Right forelimb (tissue), 1 donor: Measurements from ENCODE around the gene GABRR2.
"Not testable (repeated sequence)": the region's sequence is repeated elsewhere in the genome, so short reads cannot be mapped to it uniquely, and the experiment has no call there.

Experiments used
- DNase-seq: peaks from one replicate; pipeline ENCODE4 v3.0.0-alpha.2; 2018

Gene GABRR2

GRCh38 chr6:89323511-89323971 lies 8.4 kb upstream of the GABRR2 start:
- DNase-seq, result no peak

GRCh38 chr6:89321131-89321970 lies 6.3 kb upstream of the GABRR2 start:
- no peak for DNase-seq

DNA sequence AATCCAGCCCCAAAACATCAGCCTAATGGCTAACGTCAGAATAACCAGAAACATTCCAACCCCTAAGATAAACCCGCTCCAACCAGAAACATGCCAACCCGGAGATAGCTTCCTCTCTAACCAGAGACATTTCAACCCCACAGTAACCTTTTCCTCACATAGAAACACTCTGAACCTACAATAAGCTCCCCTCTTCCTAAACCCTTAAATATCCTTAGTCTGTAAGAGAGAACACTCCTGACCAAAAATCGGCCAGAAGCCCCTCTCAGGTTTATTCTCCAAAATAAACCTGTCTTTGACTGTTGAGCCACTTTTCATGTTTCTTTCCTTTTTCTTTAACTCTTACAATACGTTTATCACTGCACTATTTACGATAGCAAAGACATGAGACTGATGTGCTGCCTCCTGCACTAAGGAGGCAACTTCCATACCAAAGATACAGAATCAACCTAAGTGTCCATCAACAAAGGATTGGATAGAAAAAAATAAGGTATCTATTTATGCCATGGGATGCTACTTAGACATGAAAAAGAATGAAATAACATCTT lies 5.0 kb upstream of the GABRR2 start:
- no peak for DNase-seq

DNA sequence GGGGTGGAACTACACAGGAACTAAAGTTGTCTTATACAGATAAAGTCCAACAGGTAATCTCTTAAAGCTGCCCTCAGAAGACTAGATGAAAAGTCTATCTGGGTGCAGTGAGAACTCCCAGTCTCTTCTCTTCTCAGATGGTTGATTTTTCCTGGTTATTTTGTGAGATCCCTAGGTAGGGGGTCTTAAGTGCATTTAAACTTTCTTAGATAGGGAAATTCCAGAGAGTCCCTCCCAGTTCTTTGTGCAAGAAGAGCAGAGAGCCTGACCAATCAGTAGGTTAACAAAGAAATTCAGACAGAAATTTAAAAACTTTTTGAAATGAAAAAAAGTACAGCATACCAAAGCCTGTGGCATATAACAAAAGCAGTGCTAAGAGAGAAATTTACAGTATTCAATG lies 2.0 kb upstream of the GABRR2 start:
- DNase-seq, result no peak

DNA sequence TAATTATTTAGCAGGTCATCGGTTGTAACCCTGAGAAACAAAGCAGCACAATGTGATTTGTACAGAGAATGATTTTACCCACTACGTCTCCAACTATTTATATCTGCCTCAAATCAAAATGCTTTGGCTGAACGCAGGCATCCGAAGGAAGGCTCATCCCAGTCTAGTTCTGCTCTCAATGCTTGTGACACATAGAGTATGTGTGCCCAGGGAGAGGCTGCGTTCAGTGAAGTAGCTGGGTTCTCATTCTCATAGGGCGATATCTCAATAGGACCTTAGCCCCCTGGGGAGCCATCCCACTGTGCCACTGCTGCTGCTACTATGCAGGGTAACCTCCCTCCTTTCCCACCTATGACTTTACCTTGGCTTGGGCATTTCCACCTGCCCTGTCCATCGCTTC lies 407 bp downstream of the GABRR2 start:
- DNase-seq, result no peak

- no peak for DNase-seq
These were observed 2.1 kb downstream of the GABRR2 start for GRCh38 chr6:89313006-89313405.

GRCh38 chr6:89311853-89312531 lies 3.1 kb downstream of the GABRR2 start:
- peak; percentile 81 for DNase-seq

DNA sequence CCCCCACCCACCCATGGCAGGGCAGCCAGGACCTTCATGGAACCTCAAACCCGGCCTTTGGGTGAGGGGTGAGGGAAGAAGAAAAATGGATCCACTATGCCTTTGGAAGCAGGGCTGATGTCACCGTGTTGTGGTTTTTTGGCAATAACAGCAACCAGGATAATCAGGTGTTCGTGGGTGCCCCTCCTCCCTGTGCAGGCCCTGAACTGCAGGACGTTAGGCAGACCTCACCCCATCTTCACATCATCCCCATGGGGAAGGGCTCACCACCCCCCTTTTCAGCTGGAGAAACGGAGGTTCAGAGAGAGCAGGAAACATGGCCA lies 3.6 kb downstream of the GABRR2 start:
- no peak for DNase-seq

GRCh38 chr6:89310929-89311328 lies 4.2 kb downstream of the GABRR2 start:
- DNase-seq, result no peak

- no peak for DNase-seq
These were observed 6.3 kb downstream of the GABRR2 start for GRCh38 chr6:89308525-89309395.

DNA sequence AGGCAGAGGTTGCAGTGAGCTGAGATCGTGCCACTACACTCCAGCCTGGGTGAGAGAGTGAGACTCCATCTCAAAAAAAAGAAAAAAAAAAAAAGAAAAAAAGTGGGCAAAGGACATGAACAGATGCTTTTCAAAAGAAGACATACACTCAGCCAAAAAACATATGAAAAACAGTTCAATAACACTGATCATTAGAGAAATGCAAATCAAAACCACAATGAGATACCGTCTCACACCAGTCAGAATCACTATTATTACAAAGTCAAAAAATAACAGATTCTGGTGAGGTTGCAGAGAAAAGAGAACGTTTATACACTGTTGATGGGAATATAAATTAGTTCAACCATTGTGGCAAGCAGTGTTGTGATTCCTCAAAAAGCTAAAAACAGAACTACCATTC lies 10.6 kb downstream of the GABRR2 start:
- DNase-seq, result not testable (repeated sequence)

DNA sequence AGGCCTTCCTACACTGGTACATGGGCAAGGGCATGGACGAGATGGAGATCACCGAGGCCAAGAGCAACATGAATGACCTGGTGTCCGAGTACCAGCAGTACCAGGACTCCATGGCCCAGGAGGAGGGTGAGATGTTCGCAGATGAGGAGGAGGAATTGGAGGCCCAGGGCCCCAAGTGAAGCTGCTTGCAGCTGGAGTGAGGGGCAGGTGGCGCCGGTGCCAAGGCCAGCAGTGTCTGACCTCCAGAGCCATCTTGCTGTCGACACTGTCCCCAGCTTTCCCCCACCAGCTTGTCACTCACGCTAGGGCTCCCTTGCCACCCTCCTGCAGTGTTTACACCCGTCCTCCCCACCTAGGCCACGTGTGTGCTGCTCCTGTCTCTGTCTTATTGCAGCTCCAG lies 12.2 kb downstream of the GABRR2 start:
- DNase-seq, result no peak

DNA sequence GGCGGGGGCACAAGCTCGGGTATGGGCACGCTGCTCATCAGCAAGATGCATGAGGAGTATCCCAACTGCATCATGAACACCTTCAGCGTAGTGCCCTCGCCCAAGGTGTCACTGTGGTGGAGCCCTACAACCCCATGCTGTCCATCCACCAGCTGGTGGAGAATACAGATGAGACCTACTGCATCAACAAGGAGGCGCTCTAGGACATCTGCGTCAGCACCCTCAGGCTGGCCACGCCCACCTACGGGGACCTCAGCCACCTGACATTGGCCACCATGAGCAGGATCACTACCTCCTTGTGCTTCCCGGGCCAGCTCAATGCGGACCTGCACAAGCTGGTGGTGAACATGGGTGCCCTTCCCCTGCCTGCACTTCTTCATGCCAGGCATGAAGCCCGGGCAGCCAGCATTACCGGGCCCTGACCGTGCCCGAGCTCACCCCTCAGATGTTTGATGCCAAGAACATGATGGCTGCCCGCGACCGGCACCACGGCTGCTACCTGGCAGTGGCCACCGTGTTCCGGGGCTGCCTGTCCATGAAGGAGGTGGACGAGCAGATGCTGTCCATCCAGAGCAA lies 12.8 kb downstream of the GABRR2 start:
- no peak for DNase-seq

DNA sequence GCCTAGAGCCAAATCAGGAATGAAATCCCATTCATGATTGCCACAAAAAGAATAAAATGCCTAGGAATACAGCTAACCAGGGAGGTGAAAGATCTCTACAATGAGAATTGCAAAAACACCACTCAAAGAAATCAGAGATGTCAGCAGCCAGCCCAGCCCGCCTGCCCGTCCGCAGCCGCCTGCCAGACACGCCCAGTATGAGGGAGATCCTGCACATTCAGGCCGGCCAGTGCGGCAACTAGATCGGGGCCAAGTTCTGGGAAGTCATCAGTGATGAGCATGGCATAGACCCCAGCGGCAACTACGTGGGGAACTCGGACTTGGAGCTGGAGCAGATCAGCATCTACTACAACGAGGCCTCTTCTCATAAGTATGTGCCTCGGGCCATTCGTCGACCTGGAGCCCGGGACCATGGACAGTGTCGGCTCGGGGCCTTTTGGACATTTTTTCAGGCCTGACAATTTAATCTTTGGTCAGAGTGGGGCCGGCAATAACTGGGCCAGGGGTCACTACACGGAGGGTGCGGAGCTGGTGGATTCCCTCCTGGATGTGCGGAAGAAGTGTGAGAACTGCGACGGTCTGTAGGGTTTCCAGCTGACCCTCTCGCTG lies 13.4 kb downstream of the GABRR2 start:
- no peak for DNase-seq

DNA sequence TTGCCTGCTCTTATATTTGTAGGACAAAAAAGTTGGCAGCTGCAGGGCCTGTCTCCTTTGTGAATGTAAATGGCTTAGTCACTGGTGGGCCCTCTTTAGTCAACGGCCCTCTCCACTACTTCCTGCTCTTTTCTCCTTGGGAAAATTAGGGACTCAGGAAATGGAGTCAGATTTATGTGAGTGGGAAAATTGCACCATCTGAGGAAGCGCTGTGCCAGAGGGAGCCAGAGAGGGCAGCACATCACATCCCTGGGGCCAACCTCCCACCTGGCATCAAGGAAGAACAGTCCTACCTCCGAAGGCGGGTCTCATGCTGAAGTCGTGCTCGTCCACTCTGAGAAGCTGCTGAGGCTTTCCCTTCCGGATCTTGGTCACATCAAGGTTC lies 15.6 kb downstream of the GABRR2 start:
- no peak for DNase-seq

DNA sequence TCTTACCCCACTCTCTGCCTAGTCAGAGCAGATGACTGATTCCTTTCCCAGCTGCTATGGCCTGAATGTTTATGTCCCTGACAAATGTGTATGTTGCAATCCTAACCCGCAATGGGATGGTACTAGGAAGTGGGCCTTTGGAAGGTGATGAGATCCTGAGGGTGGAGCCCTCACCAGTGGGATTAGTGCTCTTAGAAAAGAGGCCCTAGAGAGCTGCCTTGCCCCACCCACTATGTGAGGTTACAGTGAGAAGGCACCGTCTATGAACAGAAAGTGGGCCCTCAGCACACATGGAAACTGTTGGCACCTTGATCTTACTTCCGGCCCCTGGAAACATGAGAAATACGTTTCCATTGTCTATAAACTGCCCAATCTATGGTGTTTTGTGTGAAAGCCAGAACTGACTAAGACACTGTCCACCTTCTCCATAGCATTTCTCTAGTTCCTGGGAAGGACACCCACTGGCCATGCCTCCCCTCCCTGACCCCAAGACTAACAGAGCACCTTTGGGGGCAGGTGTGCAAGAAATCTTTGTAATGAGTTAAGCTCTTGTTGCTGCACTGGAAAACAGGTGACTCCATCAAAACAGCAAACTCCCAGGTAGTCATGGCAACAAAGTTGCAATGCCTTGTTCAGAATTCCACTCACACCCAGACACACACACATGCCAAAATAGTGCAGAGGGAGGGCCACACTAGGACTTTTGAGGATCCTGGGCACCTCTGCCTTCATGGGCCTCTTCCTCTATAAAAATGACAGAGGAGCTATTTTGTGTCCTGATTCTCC lies 16.2 kb downstream of the GABRR2 start:
- no peak for DNase-seq

GRCh38 chr6:89297695-89298351 lies 17.3 kb downstream of the GABRR2 start:
- peak; percentile 81 for DNase-seq

DNA sequence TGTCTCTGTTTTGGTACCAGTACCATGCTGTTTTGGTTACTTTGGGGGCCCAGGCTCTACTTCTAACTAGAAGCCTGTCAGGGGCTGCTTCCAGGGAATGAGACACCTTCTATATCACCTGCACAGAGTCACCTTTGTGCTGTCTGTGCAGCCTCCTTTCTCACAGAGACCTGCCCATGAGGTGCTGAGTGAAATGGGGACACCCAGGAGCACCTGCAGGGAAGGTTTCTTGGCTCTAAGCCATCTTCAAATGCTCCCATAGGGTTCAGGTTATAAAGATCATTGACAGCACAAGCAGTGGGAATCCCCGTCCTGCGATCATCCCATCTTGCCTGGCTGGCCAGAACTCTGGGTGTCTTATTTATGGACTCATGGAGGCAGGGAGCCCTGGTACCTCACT lies 19.1 kb downstream of the GABRR2 start:
- no peak for DNase-seq

DNA sequence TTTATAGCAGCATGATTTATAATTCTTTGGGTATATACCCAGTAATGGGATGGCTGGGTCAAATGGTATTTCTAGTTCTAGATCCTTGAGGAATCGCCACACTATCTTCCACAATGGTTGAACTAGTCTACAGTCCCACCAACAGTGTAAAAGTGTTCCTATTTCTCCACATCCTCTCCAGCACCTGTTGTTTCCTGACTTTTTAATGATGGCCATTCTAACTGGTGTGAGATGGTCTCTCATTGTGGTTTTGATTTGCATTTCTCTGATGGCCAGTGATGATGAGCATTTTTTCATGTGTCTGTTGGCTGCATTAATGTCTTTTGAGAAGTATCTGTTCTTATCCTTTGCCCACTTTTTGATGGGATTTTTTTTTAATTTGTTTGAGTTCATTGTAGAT lies 20.0 kb downstream of the GABRR2 start:
- DNase-seq, result not testable (repeated sequence)

DNA sequence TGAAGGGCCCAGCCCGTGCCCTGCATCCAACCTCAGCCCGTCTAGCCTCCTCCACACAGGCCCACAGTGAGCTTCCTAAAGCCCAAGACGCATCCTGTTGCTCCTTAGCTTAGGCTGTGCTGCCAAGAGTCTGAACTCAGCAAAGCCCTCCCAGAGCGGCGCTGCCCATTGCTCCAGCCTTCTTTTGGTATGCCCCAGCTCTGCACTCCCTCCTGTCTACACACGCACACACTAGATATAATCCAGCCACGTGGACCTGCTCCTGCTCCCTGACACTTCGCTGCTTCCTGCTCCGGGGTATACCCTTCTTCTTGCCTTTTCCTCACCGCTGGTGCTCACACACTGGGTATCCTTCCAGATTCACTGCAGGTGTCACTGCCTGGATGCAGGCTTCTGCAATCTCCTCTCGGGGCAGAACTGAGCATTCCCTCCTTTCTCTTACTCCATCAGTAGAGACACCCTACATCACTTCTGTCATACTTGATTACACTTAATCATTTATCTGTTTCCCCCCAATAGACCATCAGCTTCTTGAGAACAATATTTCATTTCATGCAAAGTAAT lies 23.8 kb downstream of the GABRR2 start:
- no peak for DNase-seq
